ENCODE data around the gene CEACAM3.

- TF ChIP-seq CTCF (conservative IDR thresholded peaks at IDR 0.05) (no peak), EZH2 (IDR thresholded peaks at IDR 0.05; ENCODE audit: low read depth) (no peak)
Observed at GRCh38 chr19:41808663-41809566, 12.5 kb downstream of the CEACAM3 start.
